ENCODE data around the gene SLC24A4. TPM values are rescaled to one million over a fixed set of nuclear protein-coding genes. Genes with fewer than 3 reads are reported as not detected.

The SLC24A4 gene
- total RNA-seq, 1 donor from 2014 or later, result 3.6 TPM

GRCh38 chr14:92417759-92418158, 94.8 kb downstream of the SLC24A4 start:
- intact Hi-C loops (cut with DNase I), result no loop called here
- ATAC-seq, result peak; percentile 55

GRCh38 chr14:92421751-92422150, 98.8 kb downstream of the SLC24A4 start:
- no peak for ATAC-seq
- intact Hi-C loops (cut with DNase I), result no loop called here

More at GRCh38 chr14:92417759-92418158, 94.8 kb downstream of the SLC24A4 start:
- DNase-seq (ENCODE audit: low spot score), result no peak

GRCh38 chr14:92425101-92425500, 102.1 kb downstream of the SLC24A4 start:
- intact Hi-C loops (cut with DNase I), result no loop called here

More at GRCh38 chr14:92421751-92422150, 98.8 kb downstream of the SLC24A4 start:
- no peak for DNase-seq (ENCODE audit: low spot score)

GRCh38 chr14:92426237-92426636, 103.3 kb downstream of the SLC24A4 start:
- intact Hi-C loops (cut with DNase I), result loop anchor here (2.0 kb wide), 1 partner anchor 39 kb away; no protein-coding TSS in a partner anchor
- DNase-seq (ENCODE audit: low spot score), result no peak
- ATAC-seq, result no peak

More at GRCh38 chr14:92425101-92425500, 102.1 kb downstream of the SLC24A4 start:
- DNase-seq (ENCODE audit: low spot score) (no peak), ATAC-seq (no peak)

GRCh38 chr14:92427096-92427495, 104.1 kb downstream of the SLC24A4 start:
- ATAC-seq, result no peak
- DNase-seq (ENCODE audit: low spot score), result no peak
- intact Hi-C loops (cut with DNase I), result loop anchor here (2.0 kb wide), 1 partner anchor 40 kb away; no protein-coding TSS in a partner anchor

- DNase-seq (ENCODE audit: low spot score) (no peak), ATAC-seq (no peak)
- intact Hi-C loops (cut with DNase I), result no loop called here
Observed at GRCh38 chr14:92430686-92431085, 107.7 kb downstream of the SLC24A4 start.

GRCh38 chr14:92431199-92431725, 108.3 kb downstream of the SLC24A4 start:
- DNase-seq (ENCODE audit: low spot score) (no peak), ATAC-seq (peak; percentile 15)
- intact Hi-C loops (cut with DNase I), result no loop called here

- intact Hi-C loops (cut with DNase I), result no loop called here
- DNase-seq (ENCODE audit: low spot score) (no peak), ATAC-seq (no peak)
Observed at GRCh38 chr14:92433407-92433806, 110.4 kb downstream of the SLC24A4 start.

- DNase-seq (ENCODE audit: low spot score) (no peak), ATAC-seq (no peak)
- intact Hi-C loops (cut with DNase I), result no loop called here
Observed at GRCh38 chr14:92435154-92435553, 112.2 kb downstream of the SLC24A4 start.

GRCh38 chr14:92436115-92436776, 113.3 kb downstream of the SLC24A4 start:
- DNase-seq (ENCODE audit: low spot score) (no peak), ATAC-seq (no peak)
- intact Hi-C loops (cut with DNase I), result no loop called here

- intact Hi-C loops (cut with DNase I), result no loop called here
- no peak for DNase-seq (ENCODE audit: low spot score)
- ATAC-seq, result no peak
Observed at GRCh38 chr14:92437309-92437708, 114.3 kb downstream of the SLC24A4 start.

- intact Hi-C loops (cut with DNase I), result no loop called here
- no peak for ATAC-seq
- no peak for DNase-seq (ENCODE audit: low spot score)
Observed at GRCh38 chr14:92437729-92438285, 114.8 kb downstream of the SLC24A4 start.

GRCh38 chr14:92439537-92440344, 116.8 kb downstream of the SLC24A4 start:
- ATAC-seq (no peak), DNase-seq (ENCODE audit: low spot score) (no peak)

GRCh38 chr14:92440345-92441003, 117.5 kb downstream of the SLC24A4 start:
- ATAC-seq, result no peak
- intact Hi-C loops (cut with DNase I), result no loop called here
- DNase-seq (ENCODE audit: low spot score), result no peak

More at GRCh38 chr14:92439537-92440344, 116.8 kb downstream of the SLC24A4 start:
- intact Hi-C loops (cut with DNase I), result no loop called here

GRCh38 chr14:92441751-92442504, 119.0 kb downstream of the SLC24A4 start:
- ATAC-seq (no peak), DNase-seq (ENCODE audit: low spot score) (no peak)
- intact Hi-C loops (cut with DNase I), result no loop called here

- DNase-seq (ENCODE audit: low spot score) (no peak), ATAC-seq (peak; percentile 59)
- intact Hi-C loops (cut with DNase I), result no loop called here
Observed at GRCh38 chr14:92443167-92443566, 120.2 kb downstream of the SLC24A4 start.

GRCh38 chr14:92443741-92444140, 120.8 kb downstream of the SLC24A4 start:
- no peak for DNase-seq (ENCODE audit: low spot score)
- intact Hi-C loops (cut with DNase I), result no loop called here
- peak; percentile 18 for ATAC-seq

GRCh38 chr14:92446771-92447170, 123.8 kb downstream of the SLC24A4 start:
- ATAC-seq (no peak), DNase-seq (ENCODE audit: low spot score) (no peak)
- intact Hi-C loops (cut with DNase I), result no loop called here

Data from sciatic nerve (tissue), 2 donors.